Thyroid gland (tissue), 4 donors: ENCODE measurements around the gene ZSCAN2.

Experiments
- POLR2A ChIP-seq, 2 donors: fragments of 450-650 bp; IDR thresholded peaks; one replicate each; pipeline ENCODE4 v1.6.1; 2017; ENCODE audit warnings: antibody characterized with exemption in 2 of 2, mild to moderate bottlenecking in 2 of 2, moderate library complexity in 1 of 2
- TF ChIP-seq, protein P1 (sequence below), 6 experiments: fragments of 200-600 bp in 3 of 6; fragments of 450-650 bp in 3 of 6; sonication (generic) in 3 of 6; IDR thresholded peaks; one replicate each; pipeline ENCODE4 v1.5.1; 2016 to 2019; ENCODE audit warnings: antibody characterized with exemption in 6 of 6, mild to moderate bottlenecking in 2 of 6, inconsistent platforms in 1 of 6, moderate library complexity in 1 of 6

DNA sequence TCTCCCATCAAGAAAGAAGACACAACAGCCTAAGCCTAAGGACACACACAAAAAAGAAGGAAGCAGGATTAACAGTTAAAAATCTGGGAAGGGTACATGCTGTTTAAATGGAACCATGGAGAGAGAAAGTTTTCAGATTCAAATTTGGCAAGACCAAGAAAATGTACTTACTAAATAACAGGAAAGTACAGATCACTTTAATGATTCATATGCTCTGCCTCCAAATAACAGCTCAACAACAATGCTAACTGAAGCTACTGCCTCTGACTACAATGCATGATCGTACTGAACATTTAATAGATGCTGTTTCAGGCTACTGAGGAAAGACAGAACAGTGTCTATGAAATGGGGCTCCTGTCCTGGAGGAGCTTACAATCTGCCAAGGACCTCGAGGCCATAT lies 65.6 kb downstream of the ZSCAN2 start:
- TF ChIP-seq POLR2A (IDR thresholded peaks at IDR 0.05): no peak
- TF ChIP-seq, protein P1, sequence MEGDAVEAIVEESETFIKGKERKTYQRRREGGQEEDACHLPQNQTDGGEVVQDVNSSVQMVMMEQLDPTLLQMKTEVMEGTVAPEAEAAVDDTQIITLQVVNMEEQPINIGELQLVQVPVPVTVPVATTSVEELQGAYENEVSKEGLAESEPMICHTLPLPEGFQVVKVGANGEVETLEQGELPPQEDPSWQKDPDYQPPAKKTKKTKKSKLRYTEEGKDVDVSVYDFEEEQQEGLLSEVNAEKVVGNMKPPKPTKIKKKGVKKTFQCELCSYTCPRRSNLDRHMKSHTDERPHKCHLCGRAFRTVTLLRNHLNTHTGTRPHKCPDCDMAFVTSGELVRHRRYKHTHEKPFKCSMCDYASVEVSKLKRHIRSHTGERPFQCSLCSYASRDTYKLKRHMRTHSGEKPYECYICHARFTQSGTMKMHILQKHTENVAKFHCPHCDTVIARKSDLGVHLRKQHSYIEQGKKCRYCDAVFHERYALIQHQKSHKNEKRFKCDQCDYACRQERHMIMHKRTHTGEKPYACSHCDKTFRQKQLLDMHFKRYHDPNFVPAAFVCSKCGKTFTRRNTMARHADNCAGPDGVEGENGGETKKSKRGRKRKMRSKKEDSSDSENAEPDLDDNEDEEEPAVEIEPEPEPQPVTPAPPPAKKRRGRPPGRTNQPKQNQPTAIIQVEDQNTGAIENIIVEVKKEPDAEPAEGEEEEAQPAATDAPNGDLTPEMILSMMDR (IDR thresholded peaks at IDR 0.05): no peak
